ENCODE results near the gene MCRIP1. TPM values are rescaled to one million over a fixed set of nuclear protein-coding genes. Genes with fewer than 3 reads are reported as not detected.

The MCRIP1 gene
- total and polyA plus RNA-seq, 2 of the 13 experiments (the other 11 are each of a cell fraction or from before 2014, with no cell fraction given) = 79.7 to 84.9 TPM

GRCh38 chr17:81831957-81832607, 1.0 kb downstream of the MCRIP1 start (continued):
- no peak; the same call in 1 of the 2 replicates for TF ChIP-seq TFDP1 (CRISPR knock-in tag; IDR thresholded peaks at IDR 0.05; ENCODE audit: borderline replicate concordance)
- TF ChIP-seq GLI4 (CRISPR knock-in tag; IDR thresholded peaks at IDR 0.05; ENCODE audit: borderline replicate concordance) = no peak
- TF ChIP-seq TGIF2 (CRISPR knock-in tag; IDR thresholded peaks at IDR 0.05) = peak; percentile 63; the same call in 1 of the 2 replicates
- no peak for TF ChIP-seq ZNF567 (CRISPR knock-in tag; IDR thresholded peaks at IDR 0.05; ENCODE audit: borderline replicate concordance)
- TF ChIP-seq E2F1 (CRISPR knock-in tag; IDR thresholded peaks at IDR 0.05) = no peak
- no peak for TF ChIP-seq RELA (CRISPR knock-in tag; IDR thresholded peaks at IDR 0.05)
- no peak for TF ChIP-seq ZBTB43 (CRISPR knock-in tag; conservative IDR thresholded peaks at IDR 0.05)
- 0 out of 2 replicates have a peak, but pooled peaks have one; percentile 27 for TF ChIP-seq HNF1B (CRISPR knock-in tag; IDR thresholded peaks at IDR 0.05)
- no peak for TF ChIP-seq CBX5 (CRISPR knock-in tag; IDR thresholded peaks at IDR 0.05; ENCODE audit: borderline replicate concordance)
- no peak for TF ChIP-seq ZNF275 (CRISPR knock-in tag; IDR thresholded peaks at IDR 0.05; ENCODE audit: borderline replicate concordance)
- no peak for TF ChIP-seq ZNF30 (CRISPR knock-in tag; IDR thresholded peaks at IDR 0.05)
- no peak for TF ChIP-seq BRD4 (CRISPR knock-in tag; IDR thresholded peaks at IDR 0.05)
- TF ChIP-seq HHEX (CRISPR knock-in tag; IDR thresholded peaks at IDR 0.05) = no peak
- TF ChIP-seq SP4 (CRISPR knock-in tag; IDR thresholded peaks at IDR 0.05) = no peak
- TF ChIP-seq ZNF101 (CRISPR knock-in tag; IDR thresholded peaks at IDR 0.05; ENCODE audit: borderline replicate concordance, low read depth) = no peak
- no peak for TF ChIP-seq POLR2G (IDR thresholded peaks at IDR 0.05; ENCODE audit: low read depth, low read length)
- TF ChIP-seq ELF1 (CRISPR knock-in tag; IDR thresholded peaks at IDR 0.05) = no peak
- peak; percentile 90; the same call in 1 of the 2 replicates for TF ChIP-seq ZNF598 (CRISPR knock-in tag; IDR thresholded peaks at IDR 0.05; ENCODE audit: borderline replicate concordance)
- no peak for TF ChIP-seq ZFP1 (CRISPR knock-in tag; IDR thresholded peaks at IDR 0.05)
- no peak for TF ChIP-seq CSRNP1 (CRISPR knock-in tag; IDR thresholded peaks at IDR 0.05)
- TF ChIP-seq ZNF556 (CRISPR knock-in tag; IDR thresholded peaks at IDR 0.05; ENCODE audit: borderline replicate concordance) = no peak
- no peak for TF ChIP-seq ZNF234 (CRISPR knock-in tag; conservative IDR thresholded peaks at IDR 0.05)
- TF ChIP-seq YEATS2 (CRISPR knock-in tag; IDR thresholded peaks at IDR 0.05; ENCODE audit: borderline replicate concordance) = no peak
